GM13976 (cell line): Measurements from ENCODE around the gene SDK1.

Experiments
- DNase-seq: peaks from one replicate; pipeline ENCODE4 v3.0.0; 2012; ENCODE audit warnings: low spot score
- in situ Hi-C: fragments of 300-500 bp; cut with MboI; formaldehyde crosslinking; loops from one replicate; pipeline ENCODE4 v1.12.0; 2022; ENCODE audit warnings: low sequenced_read_pairs, mixed read lengths, inconsistent platforms; ENCODE audit not compliant: unreplicated experiment
- TF ChIP-seq, protein P1 (sequence below): IDR thresholded peaks from 2 replicates; pipeline ENCODE4 v1.5.1; 2012; ENCODE audit warnings: borderline replicate concordance, mild to moderate bottlenecking; ENCODE audit not compliant: insufficient read depth; ENCODE audit errors: extremely low read depth, missing control alignments, control extremely low read depth

SDK1 gene

DNA sequence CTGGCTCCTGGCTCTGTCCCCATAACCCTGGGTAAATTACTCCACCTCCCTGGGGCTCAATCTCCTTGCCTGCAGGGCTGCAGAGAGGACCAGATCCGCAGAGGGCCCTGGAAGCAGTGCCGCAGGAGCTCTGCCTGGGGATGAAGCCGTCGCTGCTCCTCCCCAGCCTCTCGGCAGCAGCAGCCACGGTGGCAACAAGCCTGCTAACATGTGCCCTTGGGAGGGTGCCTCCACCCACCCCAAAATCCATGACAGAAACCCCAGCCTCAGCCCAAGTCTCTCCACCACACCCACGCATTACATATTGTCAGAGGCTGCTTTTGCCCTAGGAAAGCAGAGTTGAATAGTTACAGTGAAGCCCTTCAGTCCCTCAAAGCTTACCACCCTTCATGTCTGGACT, 894.6 kb downstream of the SDK1 start:
- TF ChIP-seq, protein P1, sequence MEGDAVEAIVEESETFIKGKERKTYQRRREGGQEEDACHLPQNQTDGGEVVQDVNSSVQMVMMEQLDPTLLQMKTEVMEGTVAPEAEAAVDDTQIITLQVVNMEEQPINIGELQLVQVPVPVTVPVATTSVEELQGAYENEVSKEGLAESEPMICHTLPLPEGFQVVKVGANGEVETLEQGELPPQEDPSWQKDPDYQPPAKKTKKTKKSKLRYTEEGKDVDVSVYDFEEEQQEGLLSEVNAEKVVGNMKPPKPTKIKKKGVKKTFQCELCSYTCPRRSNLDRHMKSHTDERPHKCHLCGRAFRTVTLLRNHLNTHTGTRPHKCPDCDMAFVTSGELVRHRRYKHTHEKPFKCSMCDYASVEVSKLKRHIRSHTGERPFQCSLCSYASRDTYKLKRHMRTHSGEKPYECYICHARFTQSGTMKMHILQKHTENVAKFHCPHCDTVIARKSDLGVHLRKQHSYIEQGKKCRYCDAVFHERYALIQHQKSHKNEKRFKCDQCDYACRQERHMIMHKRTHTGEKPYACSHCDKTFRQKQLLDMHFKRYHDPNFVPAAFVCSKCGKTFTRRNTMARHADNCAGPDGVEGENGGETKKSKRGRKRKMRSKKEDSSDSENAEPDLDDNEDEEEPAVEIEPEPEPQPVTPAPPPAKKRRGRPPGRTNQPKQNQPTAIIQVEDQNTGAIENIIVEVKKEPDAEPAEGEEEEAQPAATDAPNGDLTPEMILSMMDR = no peak
- in situ Hi-C loops = no loop called here
- no peak for DNase-seq

DNA sequence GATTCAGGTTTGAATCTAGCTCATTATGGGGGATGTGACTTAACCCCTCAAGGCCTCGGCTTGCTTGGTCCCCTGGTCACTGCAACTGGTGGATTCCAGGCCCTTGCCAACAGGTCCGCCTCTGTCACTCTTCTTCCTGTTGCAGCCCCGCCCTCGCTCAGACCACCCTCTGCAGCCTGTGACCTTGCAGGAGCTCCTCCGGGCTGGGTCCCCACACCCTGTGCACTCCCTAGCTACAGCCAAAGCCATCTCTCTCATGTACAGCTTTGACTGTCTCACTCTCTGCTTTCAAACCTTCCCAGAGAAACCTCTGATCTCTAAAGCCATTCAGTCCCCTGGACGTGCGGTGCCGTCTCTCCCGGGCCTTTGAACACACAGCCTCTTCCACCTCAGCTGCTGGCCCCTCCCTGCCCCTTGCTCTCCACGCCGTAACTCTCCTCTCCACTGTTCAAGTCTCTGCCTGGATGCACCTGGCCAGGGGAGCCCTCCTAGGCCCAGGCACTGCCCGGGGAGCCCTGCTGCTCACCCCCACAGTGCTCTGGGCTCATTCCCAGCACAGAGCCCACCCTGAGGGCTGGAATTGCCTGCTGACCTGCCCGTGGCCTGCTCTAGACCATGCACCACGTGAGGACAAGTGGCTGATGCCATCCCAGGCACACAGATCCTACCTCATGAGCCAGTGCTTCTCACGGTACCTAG, 895.2 kb downstream of the SDK1 start:
- TF ChIP-seq, protein P1 = no peak
- in situ Hi-C loops = no loop called here
- DNase-seq = no peak

DNA sequence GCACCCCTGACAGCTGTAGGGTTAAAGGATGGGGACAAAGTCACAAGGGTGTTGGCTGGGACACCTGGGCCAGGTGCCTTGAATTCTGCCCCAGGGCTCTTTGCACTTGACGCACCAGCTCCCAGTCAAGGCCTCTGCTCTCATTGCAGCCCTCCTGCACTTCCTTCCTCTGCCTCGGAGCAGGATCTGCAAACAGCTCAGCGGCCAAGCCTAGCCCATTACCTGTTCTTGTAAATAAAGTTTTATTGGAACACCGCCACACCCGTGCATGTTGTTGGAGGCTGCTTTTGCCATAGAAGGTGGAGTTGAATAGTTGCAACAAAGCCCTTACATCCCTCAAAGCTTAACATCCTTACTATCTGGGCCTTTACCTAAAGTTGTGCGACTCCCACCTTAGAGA, 897.2 kb downstream of the SDK1 start:
- in situ Hi-C loops = no loop called here
- TF ChIP-seq, protein P1 = no peak
- no peak for DNase-seq

DNA sequence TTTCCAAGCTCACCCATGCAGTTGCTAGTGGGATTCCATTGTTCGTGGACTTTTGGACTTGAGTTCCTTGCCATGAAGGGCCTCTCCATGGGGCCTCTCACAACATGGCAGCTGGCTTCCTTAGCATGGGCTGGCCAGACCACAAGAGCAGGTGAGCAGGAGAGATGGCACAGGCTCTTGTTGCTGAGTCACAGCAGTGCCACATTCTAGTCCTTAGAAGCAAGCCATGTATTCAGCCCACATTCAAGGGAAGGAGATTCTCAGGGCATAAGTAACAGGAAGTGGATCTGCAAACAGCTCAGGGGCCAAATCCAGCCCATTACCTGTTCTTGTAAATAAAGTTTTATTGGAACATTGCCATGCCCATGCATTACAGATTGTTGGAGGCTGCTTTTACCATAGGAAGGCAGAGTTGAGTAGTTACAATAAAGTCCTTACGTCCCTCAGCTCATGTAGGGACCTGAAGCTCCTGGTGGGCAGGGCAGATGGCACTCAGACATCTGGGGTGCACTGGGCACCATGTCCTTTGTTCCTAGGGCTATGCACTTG, 899.6 kb downstream of the SDK1 start:
- TF ChIP-seq, protein P1 = no peak
- no peak for DNase-seq
- in situ Hi-C loops = no loop called here

DNA sequence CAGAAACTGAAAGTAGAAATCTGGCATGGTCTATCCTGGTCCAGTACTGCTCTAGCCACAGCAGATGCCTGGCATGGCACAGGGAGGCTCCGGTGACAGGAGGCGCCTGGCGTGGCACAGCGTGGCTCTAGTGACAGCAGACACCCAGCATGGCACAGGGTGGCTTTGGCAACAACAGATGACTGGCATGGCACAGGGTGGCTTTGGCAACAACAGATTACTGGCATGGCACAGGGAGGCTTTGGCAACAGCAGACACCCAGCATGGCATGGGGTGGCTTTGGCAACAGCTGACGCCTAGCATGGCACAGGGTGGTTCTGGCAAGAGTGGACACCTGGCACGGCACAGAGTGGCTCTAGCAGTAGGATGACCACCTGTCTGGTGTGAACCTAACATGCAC, 900.5 kb downstream of the SDK1 start:
- TF ChIP-seq, protein P1 = no peak
- DNase-seq = no peak
- in situ Hi-C loops = no loop called here

DNA sequence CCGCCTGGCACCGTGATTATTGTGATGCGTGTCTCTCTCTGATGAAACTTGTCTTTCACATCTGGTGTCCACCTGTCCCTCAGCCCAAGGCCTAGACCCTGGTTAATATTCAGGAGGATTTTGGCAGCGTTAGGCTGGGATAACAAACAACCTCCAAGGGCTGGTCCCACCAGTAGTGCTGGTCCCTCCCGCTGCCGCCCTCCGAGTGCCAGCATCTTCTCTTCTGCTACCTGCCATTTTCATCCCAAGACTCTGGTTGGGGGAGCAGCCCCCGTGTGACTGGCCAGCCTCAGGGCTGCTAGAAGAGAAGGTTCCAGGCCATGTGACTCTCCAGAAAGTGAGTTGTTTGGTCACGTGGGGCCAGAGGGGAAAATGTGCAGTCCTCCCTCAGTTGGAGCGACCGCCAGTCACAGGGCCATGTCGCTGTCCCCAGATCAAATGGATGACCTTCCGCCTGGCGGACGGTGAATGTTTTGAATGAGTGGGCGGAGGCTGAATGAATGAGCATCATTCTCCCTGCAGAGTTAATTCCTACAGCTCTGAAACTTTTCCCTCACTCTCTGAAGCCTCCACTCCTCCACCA, 901.2 kb downstream of the SDK1 start:
- TF ChIP-seq, protein P1 = no peak
- no peak for DNase-seq
- in situ Hi-C loops = no loop called here

DNA sequence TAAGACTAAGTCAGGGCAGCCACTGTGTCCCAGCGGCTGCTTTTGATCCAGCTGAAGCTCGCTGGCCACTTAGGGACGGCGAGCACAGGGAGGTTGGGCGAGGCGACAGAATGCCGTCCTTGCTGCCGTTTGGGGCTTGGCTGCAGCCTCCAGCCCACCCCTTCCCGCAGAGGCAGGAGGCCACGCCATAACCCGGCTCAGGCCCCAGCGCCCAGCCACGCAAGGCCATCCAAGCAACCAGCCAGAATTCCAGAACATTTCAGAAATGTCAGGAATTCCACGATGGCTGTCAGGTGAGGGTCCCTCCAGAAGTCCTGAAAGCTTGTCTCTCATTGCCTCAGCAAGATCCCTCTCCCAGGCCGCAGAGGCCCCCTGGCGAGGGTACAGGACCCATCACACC, 901.9 kb downstream of the SDK1 start:
- TF ChIP-seq, protein P1 = no peak
- in situ Hi-C loops = no loop called here
- DNase-seq = no peak
